ENCODE data around the gene KRTAP20-2.

KRTAP20-2 gene
- 0 reads per million in 2 donors for total RNA-seq

GRCh38 chr21:30634906-30635305 is at the start of gene KRTAP20-2:
Gene KRTAP20-2, plus strand, starts transcription at chr21:30635206. Its CDS starts 58 bp downstream, at chr21:30635264.
- DNase-seq = no peak

DNA sequence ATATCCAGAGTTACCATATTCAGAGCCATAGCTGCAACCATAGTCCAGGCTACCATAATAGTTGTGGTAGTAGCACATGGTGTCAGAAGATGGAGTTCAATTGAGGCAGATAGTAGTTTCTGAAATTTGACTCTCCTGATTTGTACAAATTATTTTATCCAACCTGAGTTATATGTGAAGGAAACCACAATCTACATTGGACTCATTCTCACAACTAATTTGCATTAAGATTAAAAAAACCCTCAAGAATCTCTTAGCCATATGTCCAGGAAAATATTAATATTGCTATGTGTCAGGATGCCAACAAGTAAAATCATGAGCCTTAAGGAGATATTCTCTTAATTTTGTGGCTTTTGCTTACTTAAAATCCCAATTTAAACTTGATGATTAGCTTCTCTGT is 44.7 kb upstream of the KRTAP20-2 start, which contains the start of gene KRTAP22-2:
TSS of gene KRTAP22-2 (minus strand) at position 101 of the 400 bp plus-strand sequence.
- DNase-seq = no peak

DNA sequence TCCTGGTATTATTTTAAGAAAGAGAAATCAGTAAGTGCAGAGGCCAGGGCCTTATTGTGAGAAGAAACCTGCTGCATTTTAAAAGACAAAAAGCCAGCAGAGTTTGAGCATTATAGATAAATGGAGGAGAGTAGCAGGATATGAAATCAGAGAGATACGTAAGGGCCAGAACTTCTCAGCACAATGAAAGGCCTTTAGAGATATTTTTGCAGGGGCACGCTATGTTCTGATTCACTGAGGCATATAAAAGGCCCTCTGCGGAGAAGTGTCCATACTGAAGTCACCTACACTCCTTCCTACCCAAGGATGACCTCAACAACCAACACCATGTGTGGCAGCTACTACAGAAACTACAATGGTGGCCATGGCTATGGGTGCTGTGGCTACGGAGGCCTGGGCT is 42.9 kb upstream of the KRTAP20-2 start, which contains the start of gene KRTAP6-3:
TSS of gene KRTAP6-3 (plus strand) at position 301 of the 400 bp plus-strand sequence. CDS start at position 307, 6 bp downstream.
- DNase-seq = no peak

DNA sequence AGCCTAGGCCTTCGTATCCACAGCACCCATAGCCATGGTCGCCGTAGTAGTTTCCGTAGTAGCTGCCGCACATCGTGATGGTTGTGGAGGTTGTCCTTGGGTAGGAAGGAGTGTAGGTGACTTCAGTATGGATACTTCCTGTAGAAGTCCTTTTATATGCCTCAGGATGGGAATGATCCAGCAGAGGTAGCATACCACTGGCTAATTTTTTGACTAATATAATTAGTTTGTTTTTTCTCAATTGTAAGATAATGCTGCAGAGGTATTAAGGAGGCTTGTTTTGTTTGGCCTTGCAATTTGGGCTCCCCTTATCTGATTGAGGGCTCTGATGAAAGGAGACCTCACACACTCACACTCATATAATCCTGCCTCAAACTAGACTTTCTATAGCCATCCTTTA is 36.2 kb upstream of the KRTAP20-2 start, which contains the start of gene KRTAP6-2:
TSS of gene KRTAP6-2 (minus strand) at position 101 of the 400 bp plus-strand sequence. CDS start at position 73, 28 bp downstream.
- no peak for DNase-seq

- DNase-seq = no peak
Measured at GRCh38 chr21:30600787-30601186, 34.2 kb upstream of the KRTAP20-2 start, which contains the start of gene KRTAP22-1. Gene KRTAP22-1, plus strand, starts transcription at chr21:30601087.

- DNase-seq = no peak
Measured at GRCh38 chr21:30605968-30606367, 29.0 kb upstream of the KRTAP20-2 start.

DNA sequence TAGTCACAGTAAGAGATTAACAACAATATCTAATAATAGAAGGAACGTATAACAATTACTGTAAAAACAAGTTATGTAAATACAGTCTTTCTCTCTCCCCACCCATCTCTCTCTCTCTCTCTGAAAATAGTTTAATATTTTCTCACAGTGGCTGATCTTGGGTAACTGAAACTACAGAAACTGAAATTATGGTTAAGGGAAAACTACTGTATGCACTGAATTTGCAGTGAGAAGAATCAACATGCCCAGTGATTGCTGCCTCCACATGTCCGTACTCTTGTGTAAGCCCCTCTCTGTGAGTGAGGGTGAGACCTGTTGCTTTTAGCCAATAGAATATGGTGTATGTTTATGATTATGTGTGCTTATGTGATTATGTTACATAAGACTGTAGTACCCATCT is 22.9 kb upstream of the KRTAP20-2 start:
- DNase-seq = no peak

DNA sequence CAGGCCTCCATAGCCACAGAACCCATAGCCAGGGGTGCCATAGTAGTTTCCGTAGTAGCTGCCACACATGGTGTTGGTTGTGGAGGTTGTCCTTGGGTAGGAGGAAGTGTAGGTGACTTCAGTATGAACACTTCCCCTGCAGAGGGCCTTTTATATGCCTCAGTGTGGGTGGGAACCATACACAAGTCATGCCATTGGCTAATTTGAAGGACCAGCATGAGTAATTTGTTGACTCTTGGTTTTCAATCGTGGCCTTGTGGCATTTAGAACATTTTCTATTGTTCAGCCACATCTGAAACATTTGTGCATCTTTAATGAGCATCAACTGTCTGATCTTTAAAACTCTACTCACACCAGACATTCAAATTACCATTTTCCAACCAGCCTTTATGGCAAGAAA is 21.2 kb upstream of the KRTAP20-2 start, which contains the start of gene KRTAP6-1:
TSS of gene KRTAP6-1 (minus strand) at position 95 of the 400 bp plus-strand sequence. CDS start at position 69, 26 bp downstream.
- no peak for DNase-seq

DNA sequence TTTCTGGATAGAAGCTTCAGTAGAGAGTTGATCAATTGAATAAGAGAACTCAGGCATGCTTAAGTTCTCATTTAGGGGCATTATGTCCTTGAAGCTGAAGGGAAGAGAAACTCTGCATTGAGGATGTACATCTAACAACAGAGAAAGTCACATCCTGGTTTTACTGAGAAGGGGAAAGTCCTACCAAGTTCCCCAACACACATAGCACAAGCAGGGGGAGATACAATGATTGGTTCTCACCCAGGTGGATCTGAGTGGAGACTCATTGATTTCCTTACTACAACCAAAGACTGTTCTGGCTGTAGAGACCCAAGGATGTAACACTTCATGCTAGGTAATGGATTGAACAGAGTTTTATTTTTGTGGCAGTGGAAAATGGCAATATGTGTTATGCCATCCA is 19.8 kb upstream of the KRTAP20-2 start:
- DNase-seq = no peak

DNA sequence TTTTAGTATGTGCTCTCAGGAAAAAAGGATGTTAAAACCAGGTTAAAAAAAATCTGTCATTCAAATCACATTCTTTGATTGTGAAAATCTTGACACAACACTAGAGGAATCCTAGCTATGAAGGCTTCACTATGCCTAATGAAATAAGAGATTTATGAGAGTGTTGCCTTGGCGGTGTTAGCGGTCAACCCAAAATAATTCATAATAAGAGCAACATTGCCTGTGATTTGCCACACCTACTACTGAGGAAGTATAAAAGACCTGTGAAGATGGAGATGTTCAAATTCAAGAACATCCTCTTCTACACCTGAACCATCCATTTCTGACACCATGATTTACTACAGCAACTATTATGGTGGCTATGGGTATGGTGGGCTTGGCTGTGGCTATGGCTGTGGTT is 18.9 kb upstream of the KRTAP20-2 start, which contains the start of gene KRTAP20-1:
TSS of gene KRTAP20-1 (plus strand) at position 301 of the 400 bp plus-strand sequence. CDS start at position 331, 30 bp downstream.
- DNase-seq = no peak

DNA sequence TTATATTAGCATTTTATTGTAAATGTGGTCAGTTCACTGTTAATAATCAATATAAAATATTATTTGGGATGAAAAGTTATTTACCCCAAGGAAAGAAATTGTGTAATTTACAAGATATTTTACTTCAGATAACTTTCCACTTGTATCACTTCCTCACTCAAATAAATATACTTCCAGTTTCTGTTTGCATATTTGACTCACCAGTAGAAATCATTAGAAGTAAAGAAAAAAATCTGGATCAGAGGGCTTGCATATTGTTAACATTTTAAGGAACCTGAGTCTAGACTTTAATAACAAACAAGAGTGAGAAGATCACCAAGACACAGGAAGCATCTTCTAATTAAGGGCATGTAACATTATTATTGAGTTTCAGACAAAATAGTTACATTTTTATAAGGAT is 14.9 kb upstream of the KRTAP20-2 start:
- DNase-seq = no peak

GRCh38 chr21:30620522-30620921 is 14.5 kb upstream of the KRTAP20-2 start, which contains the start of gene KRTAP20-4:
Gene KRTAP20-4, plus strand, starts transcription at chr21:30620627.
- DNase-seq = no peak

GRCh38 chr21:30623362-30623761 is 11.6 kb upstream of the KRTAP20-2 start:
- no peak for DNase-seq

- no peak for DNase-seq
Measured at GRCh38 chr21:30625449-30626165, 9.4 kb upstream of the KRTAP20-2 start.

DNA sequence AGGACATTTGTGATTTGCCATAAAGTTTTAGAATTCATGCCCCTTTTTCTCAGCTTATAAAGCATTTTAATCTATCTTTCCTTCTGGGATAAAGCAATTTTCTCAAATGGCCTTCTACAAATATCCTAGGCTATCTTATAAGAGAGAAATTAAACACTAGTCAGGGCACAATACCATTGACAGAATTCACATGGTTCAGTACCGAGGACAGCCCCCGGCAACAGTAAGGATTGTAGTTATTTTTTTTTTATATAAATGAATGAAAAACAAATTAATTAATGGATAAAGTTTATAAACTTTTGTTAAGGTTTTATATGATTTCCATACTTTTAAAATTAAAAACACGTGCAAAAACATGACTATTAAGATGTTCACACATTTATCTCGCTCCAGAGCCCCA is 6.9 kb upstream of the KRTAP20-2 start:
- DNase-seq = no peak

- no peak for DNase-seq
Measured at GRCh38 chr21:30629200-30629599, 5.8 kb upstream of the KRTAP20-2 start.

GRCh38 chr21:30638686-30639085 is 3.7 kb downstream of the KRTAP20-2 start:
- DNase-seq = no peak

DNA sequence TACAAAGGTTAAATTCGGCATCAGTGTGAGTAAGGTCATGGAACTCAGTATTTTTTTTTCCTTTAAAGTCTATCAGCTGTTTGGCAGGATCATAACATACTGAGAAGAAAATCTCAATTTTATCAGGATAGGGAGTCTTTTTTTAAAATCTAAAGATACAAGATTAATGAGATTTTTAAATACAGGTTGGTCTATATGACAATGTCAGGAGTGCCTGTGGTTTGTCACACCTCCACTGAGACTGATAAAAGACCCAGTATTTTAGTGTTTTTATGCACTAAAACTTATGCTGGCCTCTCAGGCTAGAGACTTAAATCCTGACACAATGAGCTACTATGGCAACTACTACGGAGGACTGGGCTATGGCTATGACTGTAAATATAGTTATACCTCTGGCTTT is 7.6 kb downstream of the KRTAP20-2 start, which contains the start of gene KRTAP20-3:
TSS of gene KRTAP20-3 (plus strand) at position 301 of the 400 bp plus-strand sequence.
- no peak for DNase-seq

GRCh38 chr21:30646904-30647414 is 12.0 kb downstream of the KRTAP20-2 start:
- no peak for DNase-seq

DNA sequence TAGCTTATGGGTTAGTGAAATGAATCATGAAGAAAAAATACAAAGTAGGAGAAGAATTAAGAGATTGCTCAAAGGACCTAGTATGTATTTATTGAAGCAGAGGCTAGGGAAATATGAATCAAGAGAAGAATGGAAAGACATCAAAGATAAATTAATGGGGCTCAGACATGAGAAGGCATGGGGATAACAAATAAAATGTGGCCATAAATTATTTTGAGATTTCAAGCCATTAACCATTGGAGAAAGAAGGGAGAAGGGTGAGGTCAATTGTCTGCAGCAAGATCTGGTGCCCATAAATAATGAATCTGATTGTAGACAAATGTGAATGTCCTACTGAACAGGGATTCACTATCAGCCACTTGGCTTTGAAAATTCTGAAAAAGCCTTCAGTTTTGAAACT is 17.9 kb downstream of the KRTAP20-2 start:
- DNase-seq = no peak

DNA sequence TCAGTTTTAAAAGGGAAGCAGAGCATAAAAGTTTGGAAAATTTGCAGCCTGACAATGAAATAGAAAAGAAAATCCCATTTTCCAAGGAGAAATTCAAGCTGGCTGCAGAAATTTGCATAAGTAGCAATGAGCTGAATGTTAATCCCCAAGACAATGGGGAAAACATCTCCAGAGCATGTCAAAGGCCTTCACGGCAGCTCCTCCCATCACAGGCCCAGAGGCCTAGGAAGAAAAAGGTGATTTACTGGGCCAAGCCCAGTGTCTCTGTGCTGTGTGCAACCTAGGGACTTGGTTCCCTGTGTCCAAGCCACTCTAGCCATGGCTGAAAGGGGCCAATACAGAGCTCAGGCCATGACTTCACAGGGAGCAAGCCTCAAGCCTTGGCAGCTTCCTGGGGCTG is 33.8 kb downstream of the KRTAP20-2 start:
- DNase-seq = no peak

GRCh38 chr21:30672985-30673650 is 38.1 kb downstream of the KRTAP20-2 start:
- no peak for DNase-seq

DNA sequence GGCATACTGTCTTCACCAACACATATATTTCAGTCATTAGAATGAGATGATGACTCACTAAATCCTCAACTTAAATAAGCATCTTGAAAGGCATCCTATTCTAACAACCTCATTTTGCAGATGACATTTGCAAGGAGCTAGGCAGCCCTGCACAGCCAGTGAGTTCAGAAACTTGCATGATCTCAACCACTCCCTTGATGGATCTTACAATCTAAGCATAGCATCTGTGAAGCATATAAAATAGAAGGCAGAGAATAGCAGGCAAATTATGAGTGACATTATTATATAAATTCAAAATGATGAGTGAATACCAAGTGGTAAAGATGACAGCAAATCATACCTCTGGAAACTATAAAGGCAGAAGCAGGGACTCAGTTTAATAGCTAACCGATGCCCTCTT is 39.3 kb downstream of the KRTAP20-2 start:
- DNase-seq = no peak
